ENCODE data around the gene ZNF576.
"Not testable (repeated sequence)": the region's sequence is repeated elsewhere in the genome, so short reads cannot be mapped to it uniquely, and the experiment has no call there.

Gene ZNF576

GRCh38 chr19:43628646-43629326 is 32.4 kb downstream of the ZNF576 start:
- no peak for DNase-seq

- no peak for DNase-seq
Measured at GRCh38 chr19:43631491-43631890, 35.1 kb downstream of the ZNF576 start.

GRCh38 chr19:43633520-43633919 is 37.1 kb downstream of the ZNF576 start:
- no peak for DNase-seq

- no peak for DNase-seq
Measured at GRCh38 chr19:43634068-43634467, 37.7 kb downstream of the ZNF576 start.

- DNase-seq = no peak
Measured at GRCh38 chr19:43634506-43634871, 38.1 kb downstream of the ZNF576 start.

- DNase-seq = peak; percentile 29
Measured at GRCh38 chr19:43634872-43635560, 38.6 kb downstream of the ZNF576 start.

- not testable (repeated sequence) for DNase-seq
Measured at GRCh38 chr19:43635561-43635940, 39.2 kb downstream of the ZNF576 start.

GRCh38 chr19:43636121-43636683 is 39.8 kb downstream of the ZNF576 start:
- no peak for DNase-seq

- DNase-seq = no peak
Measured at GRCh38 chr19:43638214-43638994, 42.0 kb downstream of the ZNF576 start.

GRCh38 chr19:43638995-43639518 is 42.7 kb downstream of the ZNF576 start:
- DNase-seq = no peak

GRCh38 chr19:43639519-43640423 is 43.4 kb downstream of the ZNF576 start, which contains the start of gene CADM4:
TSS of gene CADM4 (minus strand) at chr19:43639850. CDS start at chr19:43639790, 60 bp downstream.
- DNase-seq = no peak

GRCh38 chr19:43640424-43640757 is 44.0 kb downstream of the ZNF576 start:
- no peak for DNase-seq

- DNase-seq = no peak
Measured at GRCh38 chr19:43641333-43641732, 44.9 kb downstream of the ZNF576 start.

GRCh38 chr19:43642531-43642930 is 46.1 kb downstream of the ZNF576 start:
- DNase-seq = no peak

- no peak for DNase-seq
Measured at GRCh38 chr19:43643326-43643725, 46.9 kb downstream of the ZNF576 start.

- DNase-seq = no peak
Measured at GRCh38 chr19:43644181-43644580, 47.8 kb downstream of the ZNF576 start.

GRCh38 chr19:43648633-43649032 is 52.2 kb downstream of the ZNF576 start:
- no peak for DNase-seq

- DNase-seq = no peak
Measured at GRCh38 chr19:43649514-43649913, 53.1 kb downstream of the ZNF576 start.

GRCh38 chr19:43650276-43650675 is 53.9 kb downstream of the ZNF576 start:
- DNase-seq = not testable (repeated sequence)
